Measurements from ENCODE around the gene APOB. TPM values are rescaled to one million over a fixed set of nuclear protein-coding genes. Genes with fewer than 3 reads are reported as not detected.
A peak's percentile ranks its signal among the peaks of the same experiment; 100 is the strongest.

APOB gene
- total and polyA plus RNA-seq, 2 of the 13 experiments (the other 11 are each of a cell fraction or from before 2014, with no cell fraction given) = 1,569 to 2,515 TPM

GRCh38 chr2:21035974-21036707 lies 7.7 kb downstream of the APOB start (continued):
- TF ChIP-seq ZNF33A (CRISPR knock-in tag; IDR thresholded peaks at IDR 0.05; ENCODE audit: borderline replicate concordance) (no peak), LCORL (IDR thresholded peaks at IDR 0.05) (no peak), LCORL (CRISPR knock-in tag; IDR thresholded peaks at IDR 0.05) (no peak), FOXC1 (CRISPR knock-in tag; IDR thresholded peaks at IDR 0.05; ENCODE audit: borderline replicate concordance) (no peak), ZSCAN5A (CRISPR knock-in tag; IDR thresholded peaks at IDR 0.05; ENCODE audit: borderline replicate concordance) (no peak), KLF9 (CRISPR knock-in tag; IDR thresholded peaks at IDR 0.05; ENCODE audit: low read depth) (no peak), ISL2 (CRISPR knock-in tag; IDR thresholded peaks at IDR 0.05) (0 out of 2 replicates have a peak, but pooled peaks have one; percentile 41), ZNF572 (CRISPR knock-in tag; IDR thresholded peaks at IDR 0.05) (peak; percentile 68; the same call in 1 of the 2 replicates), TSC22D2 (CRISPR knock-in tag; IDR thresholded peaks at IDR 0.05; ENCODE audit: borderline replicate concordance) (no peak), ZFP91 (CRISPR knock-in tag; IDR thresholded peaks at IDR 0.05; ENCODE audit: borderline replicate concordance) (peak; percentile 77), ZEB1 (IDR thresholded peaks at IDR 0.05; ENCODE audit: insufficient replicate concordance, low read depth) (peak; percentile 24), ZBTB44 (CRISPR knock-in tag; IDR thresholded peaks at IDR 0.05) (no peak), KDM3A (CRISPR knock-in tag; IDR thresholded peaks at IDR 0.05; ENCODE audit: low read depth) (no peak), ZNF639 (CRISPR knock-in tag; conservative IDR thresholded peaks at IDR 0.05) (no peak), ZNF274 (CRISPR knock-in tag; IDR thresholded peaks at IDR 0.05) (no peak), MIER2 (CRISPR knock-in tag; IDR thresholded peaks at IDR 0.05) (no peak), RBAK (CRISPR knock-in tag; IDR thresholded peaks at IDR 0.05) (no peak), AKAP8 (CRISPR knock-in tag; IDR thresholded peaks at IDR 0.05) (peak; percentile 65; the same call in 1 of the 2 replicates), ZNF879 (CRISPR knock-in tag; IDR thresholded peaks at IDR 0.05) (no peak), ZNF331 (CRISPR knock-in tag; IDR thresholded peaks at IDR 0.05) (no peak; the same call in 1 of the 2 replicates), U2AF2 (IDR thresholded peaks at IDR 0.05; ENCODE audit: low read depth, low read length) (no peak), SNAPC2 (CRISPR knock-in tag; IDR thresholded peaks at IDR 0.05) (no peak), RELA (CRISPR knock-in tag; IDR thresholded peaks at IDR 0.05) (no peak), NFKBIZ (CRISPR knock-in tag; IDR thresholded peaks at IDR 0.05) (no peak)

Data from HepG2 (cell line).